NCI-H526 (cell line): ENCODE measurements around the gene ZCCHC3.
A peak's percentile ranks its signal among the peaks of the same experiment; 100 is the strongest.
"Not testable (repeated sequence)": the region's sequence is repeated elsewhere in the genome, so short reads cannot be mapped to it uniquely, and the experiment has no call there.

Source experiments
- DNase-seq, 2 experiments: peaks; one replicate each; lab custom pipeline; 2025; lab: John Stamatoyannopoulos, UW

ZCCHC3 gene, protein sequence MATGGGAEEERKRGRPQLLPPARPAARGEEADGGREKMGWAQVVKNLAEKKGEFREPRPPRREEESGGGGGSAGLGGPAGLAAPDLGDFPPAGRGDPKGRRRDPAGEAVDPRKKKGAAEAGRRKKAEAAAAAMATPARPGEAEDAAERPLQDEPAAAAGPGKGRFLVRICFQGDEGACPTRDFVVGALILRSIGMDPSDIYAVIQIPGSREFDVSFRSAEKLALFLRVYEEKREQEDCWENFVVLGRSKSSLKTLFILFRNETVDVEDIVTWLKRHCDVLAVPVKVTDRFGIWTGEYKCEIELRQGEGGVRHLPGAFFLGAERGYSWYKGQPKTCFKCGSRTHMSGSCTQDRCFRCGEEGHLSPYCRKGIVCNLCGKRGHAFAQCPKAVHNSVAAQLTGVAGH

DNA sequence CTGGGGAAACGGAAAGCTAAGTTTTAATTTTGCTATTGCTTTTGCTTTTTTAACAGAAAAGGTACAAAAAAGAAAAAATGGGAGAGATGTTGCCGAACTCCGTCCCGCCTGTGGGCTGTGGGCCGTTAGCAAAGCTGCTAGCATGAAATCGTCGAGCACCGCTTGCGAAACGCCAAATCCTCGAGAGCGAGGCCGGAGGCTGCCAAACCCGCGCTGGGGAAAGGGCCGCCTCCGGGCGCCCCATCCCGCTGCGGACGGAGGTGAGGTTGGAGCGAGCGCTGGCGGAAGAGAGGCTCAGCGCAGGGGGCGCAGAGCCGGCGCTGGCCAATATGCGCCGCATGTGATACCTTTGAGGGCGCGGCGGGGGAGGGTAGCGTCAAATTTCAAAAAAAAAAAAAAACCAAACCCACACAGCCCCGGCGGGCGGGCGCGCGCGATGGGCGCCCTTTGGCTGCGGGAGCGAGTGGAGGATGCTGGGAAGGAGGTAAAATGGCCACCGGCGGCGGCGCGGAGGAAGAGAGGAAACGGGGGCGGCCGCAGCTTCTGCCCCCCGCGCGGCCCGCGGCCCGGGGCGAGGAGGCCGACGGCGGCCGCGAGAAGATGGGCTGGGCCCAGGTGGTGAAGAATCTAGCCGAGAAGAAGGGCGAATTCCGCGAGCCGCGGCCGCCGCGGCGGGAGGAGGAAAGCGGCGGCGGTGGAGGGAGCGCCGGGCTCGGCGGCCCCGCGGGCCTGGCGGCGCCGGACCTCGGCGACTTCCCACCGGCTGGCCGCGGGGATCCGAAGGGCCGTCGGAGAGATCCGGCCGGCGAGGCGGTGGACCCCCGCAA lies at the start of gene ZCCHC3:
Gene ZCCHC3 (plus strand): TSS at position 473 of the 827 bp plus-strand sequence. CDS start 17 bp downstream, at position 490.
- DNase-seq: peak; percentile 90 to 98

DNA sequence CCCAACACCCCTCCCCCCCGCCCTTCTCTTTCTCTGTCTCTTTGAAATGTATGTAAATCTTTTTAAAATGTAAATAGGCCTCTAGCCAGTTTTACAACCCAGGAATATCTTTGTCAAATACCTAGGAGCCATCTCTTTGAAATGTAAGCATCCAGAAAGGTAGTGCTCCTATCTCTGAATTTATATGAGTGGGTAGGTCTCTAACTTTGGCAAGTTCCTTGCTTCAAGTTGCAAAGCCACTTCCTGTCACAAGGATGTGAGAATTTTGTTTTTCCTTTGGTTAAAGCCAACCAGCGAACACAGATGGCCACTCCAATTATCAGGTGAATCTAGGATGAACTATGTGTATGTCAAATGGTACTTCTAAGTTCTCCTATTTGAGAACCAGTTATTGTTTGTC lies 46.0 kb upstream of the ZCCHC3 start:
- DNase-seq: peak; percentile 28 to 50

DNA sequence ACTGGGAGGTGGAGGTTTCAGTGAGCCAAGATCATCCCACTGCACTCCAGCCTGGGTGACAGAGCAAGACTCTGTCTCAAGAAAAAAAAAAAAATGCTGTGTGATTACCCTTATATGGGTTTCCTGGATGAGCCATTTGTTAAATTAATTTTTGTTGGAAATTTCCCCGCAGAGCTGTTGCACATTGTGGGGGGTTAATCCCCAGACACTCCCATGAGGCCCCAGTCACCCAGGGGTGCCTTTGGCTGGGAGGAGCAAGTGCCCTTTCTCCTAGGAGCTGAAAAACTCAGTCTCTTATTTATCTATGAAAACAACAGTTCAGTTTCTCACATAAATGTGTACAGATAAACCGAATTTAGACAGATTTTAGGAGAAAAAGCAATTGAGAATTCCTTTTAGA lies 44.6 kb upstream of the ZCCHC3 start:
- DNase-seq: no peak

DNA sequence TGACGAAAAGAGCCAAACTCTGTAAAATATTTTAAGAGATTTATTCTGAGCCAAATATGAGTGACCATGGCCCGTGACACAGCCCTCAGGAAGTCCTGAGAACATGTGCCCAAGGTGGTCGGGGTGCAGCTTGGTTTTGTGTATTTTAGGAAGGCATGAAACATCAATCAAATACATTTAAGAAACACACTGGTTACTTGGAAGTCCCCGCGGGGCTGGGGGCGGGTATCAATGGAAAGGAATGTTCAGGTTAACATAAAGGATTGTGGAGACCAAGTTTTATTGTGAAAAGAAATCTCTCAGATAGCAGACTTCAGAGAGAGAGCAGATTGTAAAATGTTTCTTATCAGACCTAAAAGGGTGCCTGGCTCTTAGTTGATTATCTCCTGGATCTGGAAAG lies 43.9 kb upstream of the ZCCHC3 start:
- not testable (repeated sequence) for DNase-seq

DNA sequence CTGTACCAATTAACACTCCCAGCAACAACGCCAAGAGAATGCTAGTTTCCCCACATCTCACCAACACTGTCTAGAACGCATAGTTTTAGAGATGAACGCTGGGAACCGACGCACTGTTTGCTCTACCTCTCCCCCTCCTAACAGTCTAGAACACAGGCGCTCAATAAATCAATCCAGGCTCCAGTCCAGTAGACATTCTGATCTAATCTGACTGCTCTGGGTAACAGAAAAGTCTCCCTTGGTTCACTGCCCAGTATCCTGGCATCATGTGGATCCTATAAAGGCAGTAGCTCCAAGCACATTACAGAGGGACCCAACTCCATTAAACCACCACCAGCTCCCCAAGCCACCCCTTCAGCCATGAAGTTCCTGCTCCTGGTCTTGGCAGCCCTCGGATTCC lies 40.0 kb upstream of the ZCCHC3 start, which contains the start of gene DEFB132:
Gene DEFB132 (plus strand): TSS at position 306 of the 400 bp plus-strand sequence. CDS start 55 bp downstream, at position 361.
- no peak for DNase-seq

DNA sequence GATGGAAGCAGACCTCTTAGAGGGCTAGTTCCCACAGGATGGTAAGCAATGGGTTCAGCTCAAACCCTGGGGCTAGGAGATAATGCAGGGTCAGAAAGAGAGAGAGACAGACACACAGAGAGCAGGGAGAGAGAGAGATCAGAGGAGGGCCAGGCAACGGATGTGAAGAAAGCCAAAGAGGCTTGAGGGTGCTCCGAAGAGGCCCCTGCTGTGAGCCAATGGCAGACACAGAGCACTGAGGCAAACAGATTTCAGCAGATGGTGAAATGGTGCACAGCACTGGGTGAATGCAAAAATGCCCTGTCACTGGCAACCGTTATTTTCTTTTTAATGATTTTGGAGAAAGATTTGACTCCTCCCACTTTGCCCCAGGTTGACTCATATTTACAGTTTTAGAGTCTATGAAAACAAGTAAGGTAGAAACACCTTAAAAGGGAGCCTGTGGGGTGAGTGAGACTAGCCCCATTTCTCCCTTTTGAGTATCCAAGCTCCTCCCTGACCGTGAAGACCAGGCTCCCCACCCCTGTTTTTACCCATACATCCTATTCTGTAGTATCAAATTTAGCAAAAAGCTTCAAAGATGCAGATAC lies 39.0 kb upstream of the ZCCHC3 start:
- no peak for DNase-seq

DNA sequence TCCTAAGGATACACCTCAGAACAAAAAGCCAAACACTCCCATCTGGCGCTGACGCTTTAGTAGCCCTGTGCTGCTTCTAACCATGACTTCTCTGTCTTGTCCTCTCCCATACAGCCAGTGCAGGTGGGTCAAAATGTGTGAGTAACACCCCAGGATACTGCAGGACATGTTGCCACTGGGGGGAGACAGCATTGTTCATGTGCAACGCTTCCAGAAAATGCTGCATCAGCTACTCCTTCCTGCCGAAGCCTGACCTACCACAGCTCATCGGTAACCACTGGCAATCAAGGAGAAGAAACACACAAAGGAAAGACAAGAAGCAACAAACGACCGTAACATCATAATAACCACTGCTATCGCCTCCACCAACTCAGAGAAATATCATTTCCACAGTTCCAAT lies 38.4 kb upstream of the ZCCHC3 start:
- no peak for DNase-seq

DNA sequence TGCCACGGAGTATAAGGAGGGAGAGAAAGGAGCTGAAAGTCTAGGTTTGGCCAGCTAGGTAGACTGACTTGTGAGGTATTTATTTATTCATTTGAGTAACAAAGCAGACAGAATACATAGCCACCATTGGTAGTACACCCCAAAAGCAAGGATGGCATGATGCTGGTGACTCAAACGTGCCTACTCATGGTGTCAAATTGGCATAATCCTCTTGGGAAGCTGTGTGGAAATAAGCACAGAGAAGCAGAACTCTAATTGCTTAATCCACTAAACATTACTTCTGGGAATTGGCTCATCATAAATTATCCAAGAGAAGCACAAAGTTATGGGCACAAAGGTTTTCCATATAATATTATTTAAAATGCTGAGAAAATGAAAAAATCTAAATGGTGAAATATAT lies 37.4 kb upstream of the ZCCHC3 start:
- no peak for DNase-seq

DNA sequence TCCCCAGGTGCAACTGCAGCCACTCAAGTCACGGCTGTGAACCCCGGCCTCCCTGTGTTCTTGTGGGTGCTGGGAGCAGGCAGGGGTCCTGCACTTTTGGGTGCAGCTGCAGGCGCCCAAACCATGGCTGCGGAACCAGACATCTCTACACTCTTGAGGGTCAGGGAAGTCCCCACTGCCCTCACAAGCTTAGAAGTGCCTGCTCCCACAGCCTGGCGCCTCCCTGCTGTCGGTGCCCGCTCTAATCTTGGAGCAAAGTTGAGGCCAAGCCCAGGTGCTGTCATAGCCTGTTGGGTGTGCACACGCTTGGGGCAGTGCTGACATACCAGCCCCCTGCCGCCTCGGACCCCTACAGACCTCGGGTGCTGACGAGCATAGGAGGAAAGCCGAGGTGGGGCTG lies 33.7 kb upstream of the ZCCHC3 start:
- no peak for DNase-seq

DNA sequence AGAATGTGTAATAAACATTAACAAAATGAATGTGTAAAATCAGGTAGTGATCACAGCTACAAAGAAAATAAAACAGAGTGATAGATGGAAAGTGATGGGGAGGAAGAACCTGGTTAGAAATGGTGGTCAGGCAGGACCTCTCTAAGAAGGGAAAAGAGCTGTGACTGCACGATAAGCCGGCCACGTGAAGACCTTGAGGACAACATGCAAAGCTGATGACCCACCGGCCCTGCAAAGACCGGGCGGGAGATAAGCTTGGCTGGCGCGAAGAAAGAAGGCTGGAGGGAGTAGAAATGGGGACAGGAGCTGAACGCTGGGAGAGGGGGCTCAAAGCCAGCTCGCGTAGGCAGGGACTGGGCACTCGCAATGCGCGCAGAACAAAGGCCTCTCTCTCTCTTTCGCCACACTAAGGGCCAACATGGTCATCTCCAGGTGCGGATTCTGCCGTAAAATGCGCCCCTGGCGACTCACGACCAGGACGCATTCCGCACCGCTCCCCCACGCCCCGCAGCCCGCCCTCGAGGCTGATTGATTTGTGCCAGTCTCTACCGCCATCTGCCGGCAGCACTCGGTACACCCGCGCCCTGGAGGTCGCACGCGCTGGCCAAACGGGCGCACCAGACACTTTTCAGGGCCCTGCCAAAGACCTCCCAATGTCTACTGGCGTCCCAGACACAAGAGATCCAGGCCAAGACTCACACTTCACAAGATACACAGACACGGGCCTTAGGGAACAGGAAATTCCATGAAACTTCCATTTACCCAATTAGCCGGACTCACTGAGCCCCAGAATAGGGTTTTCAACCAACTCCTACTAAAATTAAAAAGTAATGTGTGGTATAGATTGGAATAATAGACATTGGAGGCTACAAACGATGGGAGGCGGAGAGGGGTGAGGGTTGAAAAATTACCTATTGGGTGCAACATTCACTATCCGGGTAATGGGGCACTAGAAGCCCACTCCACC lies 30.5 kb upstream of the ZCCHC3 start:
- DNase-seq: peak; percentile 80 to 97

DNA sequence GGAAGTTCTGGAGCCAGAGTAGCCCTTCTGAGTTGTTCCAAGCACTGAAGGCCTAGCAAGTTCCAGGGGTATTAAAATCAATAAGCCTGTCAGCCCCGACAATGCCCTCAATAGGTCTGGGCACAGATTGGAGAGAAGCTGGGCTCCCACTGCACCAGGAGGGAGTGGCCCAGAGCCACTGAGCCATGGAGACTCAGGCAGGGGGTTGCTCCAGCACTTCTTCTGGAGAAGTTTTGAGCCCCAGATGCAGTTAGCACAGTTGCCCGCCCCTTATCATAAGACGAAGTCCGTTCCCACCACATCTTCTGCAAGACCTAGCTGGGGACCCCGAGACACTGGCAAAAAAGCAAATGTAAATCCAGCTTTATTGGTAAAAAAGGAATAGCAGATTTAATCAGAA lies 26.9 kb upstream of the ZCCHC3 start:
- no peak for DNase-seq

DNA sequence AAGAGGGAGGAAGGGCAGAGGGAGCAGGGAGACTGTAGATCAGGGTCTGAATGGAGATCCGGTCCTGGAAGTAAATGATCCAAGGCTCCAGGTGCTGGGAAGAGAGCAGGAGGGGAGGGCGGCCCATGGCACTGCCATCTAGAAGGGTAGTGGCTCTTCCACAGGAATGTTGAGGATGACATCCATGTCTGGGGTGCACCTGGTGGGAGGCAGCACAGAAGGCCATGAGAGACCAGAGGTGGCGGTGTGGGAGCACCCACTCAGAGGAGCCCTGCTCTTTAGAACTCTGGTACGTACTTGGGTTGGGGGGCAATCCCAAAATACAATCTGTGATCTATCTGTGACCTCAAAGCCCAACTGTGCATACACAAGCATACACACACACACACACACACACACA lies 26.3 kb upstream of the ZCCHC3 start:
- no peak for DNase-seq

DNA sequence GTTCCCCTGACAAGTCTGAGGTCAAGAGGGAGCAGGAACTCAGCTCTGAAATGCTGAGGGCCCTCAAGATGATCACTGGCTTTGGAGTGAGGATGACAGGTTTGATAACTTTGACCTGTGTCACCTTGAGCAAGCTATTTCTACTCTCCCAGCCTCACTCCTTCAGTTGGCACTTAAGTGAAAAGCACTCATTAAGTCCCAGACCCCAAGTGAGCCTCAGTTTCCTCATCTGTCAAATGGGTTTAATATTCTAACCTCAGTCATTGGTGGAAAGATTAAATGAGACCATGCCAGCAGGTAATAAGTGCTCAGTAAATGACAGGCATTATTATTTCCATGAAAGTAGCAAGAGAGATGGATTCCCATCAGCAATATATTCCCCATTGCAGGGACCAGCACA lies 25.8 kb upstream of the ZCCHC3 start:
- DNase-seq: no peak

DNA sequence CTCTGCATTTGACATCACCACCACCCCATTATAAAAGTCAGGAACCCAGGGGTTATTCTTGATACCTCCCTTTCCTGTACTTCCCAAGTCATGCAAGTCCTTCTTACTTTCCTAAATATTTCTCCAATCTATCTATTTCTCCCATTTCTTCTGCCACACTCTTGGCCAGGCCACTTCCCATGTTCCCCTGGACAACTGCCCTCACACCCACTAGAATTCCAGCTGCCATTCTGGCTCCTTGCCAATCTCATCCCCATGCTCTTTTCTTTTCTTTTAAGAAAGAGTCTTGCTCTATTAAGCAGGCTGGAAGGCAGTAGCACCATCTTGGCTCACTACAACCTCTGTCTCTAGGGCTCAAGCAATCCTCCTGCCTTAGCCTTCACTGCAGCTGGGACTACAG lies 24.7 kb upstream of the ZCCHC3 start:
- no peak for DNase-seq

DNA sequence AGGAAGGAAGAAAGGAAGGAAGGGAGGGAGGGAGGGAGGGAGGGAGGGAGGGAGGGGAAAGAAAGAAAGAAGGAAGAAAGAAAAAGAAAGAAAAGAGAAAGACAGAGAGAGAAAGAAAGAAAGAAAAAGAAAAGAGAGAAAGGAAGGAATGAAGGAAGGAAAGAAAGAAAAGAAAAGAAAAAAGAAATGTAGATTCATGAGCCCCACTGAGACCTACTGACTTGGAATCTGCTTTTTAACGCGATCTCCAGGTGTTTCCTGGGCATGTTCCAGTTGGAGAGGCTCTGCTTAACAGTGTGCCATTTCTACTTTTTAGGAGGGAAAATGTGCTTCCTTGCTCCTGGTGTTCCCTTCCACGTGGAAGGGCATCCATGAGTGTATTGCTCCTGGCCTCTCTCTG lies 23.5 kb upstream of the ZCCHC3 start:
- DNase-seq: no peak

DNA sequence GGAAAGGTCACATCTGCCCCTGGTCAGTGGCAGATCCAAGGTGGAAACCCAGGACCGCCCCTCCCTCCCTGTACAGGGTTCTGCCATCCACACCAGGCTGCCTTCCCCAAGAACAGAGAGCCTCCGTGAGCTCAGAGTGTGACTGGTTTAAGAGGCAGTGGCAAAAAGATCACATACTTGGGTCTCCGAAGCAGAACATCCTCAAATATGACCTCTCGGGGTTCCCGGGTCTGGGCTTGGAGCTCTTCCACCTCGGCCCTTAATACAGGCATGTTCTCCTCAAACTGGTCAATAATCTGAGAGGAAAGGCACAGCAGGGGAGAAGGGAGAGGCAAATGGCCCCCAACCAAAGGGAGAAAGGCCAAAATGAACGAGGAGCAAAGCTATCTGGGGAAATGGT lies 21.6 kb upstream of the ZCCHC3 start:
- no peak for DNase-seq

DNA sequence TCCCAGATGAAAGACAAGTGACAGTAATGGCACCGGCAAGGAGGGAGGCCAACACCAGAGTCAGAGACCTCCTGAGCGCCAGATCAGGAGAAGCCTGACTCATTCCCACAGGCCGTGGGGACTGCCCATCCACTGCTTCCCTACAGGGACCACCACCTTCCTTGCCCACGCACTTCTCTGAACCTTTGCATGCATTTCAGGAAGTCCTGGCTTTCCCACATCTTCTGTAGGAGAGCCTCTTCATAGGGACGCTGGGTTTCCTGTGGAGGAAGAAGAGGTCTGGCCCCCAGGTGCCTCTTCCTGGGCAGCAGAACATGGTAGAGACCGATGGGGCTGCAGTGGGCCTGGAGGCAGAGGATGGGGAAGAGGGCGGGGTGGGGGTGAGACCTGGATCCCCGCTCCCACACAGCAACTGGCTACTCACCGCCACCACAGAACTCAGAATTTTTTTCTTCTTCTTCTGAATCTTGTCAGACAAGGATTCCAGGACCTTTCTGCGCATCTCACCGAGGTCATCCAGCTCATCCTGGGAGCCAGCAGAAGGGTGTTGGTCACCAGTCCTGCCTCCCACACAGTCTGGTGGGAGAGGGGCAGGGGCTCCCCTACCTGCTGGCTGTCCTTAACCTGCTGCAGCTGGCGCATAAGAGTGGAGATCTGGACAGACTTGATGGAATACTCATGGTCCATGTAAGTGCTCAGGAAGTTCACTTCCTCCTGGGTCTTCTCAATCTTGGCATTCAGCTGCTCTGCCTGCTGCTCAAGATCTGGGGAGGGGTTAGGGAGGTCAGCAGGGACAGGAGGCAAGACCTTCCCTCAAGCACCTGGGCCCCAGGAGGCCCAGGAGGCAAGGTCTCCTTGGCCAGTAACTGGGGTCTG lies 20.5 kb upstream of the ZCCHC3 start:
- no peak for DNase-seq

DNA sequence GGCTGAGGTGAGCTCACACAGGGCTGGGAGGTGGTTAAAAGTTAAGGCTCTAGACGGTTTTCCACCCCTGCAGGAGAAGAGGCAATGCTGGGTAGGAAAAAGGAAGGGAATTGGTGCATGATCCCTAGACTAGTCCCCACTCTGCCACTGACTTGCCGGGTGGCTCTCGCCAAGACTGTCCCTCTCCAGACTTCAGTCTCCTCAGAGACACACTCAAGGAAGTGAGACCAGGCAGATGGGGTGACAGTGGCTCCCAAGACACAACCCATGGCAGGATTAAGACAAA lies 19.9 kb upstream of the ZCCHC3 start:
- DNase-seq: no peak

DNA sequence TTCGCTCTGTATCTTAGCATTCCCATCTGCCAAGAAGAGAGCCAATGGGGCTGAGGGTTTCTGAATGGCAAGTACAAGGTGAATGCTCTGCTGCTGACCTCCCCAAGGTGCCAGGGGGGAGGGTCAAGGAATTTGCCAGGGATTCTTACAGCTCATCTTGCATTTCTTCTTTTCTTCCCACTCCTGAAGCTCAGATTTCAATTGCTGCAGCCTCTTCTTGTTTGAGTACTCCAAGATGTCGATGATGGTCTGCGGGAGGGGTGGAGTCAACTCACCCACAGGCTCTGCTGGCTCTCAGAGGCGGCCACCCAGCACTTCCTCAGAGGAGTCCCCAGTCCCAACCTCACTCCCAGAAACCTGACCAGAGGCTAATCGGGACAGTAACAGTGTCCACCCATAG lies 19.2 kb upstream of the ZCCHC3 start:
- DNase-seq: no peak

DNA sequence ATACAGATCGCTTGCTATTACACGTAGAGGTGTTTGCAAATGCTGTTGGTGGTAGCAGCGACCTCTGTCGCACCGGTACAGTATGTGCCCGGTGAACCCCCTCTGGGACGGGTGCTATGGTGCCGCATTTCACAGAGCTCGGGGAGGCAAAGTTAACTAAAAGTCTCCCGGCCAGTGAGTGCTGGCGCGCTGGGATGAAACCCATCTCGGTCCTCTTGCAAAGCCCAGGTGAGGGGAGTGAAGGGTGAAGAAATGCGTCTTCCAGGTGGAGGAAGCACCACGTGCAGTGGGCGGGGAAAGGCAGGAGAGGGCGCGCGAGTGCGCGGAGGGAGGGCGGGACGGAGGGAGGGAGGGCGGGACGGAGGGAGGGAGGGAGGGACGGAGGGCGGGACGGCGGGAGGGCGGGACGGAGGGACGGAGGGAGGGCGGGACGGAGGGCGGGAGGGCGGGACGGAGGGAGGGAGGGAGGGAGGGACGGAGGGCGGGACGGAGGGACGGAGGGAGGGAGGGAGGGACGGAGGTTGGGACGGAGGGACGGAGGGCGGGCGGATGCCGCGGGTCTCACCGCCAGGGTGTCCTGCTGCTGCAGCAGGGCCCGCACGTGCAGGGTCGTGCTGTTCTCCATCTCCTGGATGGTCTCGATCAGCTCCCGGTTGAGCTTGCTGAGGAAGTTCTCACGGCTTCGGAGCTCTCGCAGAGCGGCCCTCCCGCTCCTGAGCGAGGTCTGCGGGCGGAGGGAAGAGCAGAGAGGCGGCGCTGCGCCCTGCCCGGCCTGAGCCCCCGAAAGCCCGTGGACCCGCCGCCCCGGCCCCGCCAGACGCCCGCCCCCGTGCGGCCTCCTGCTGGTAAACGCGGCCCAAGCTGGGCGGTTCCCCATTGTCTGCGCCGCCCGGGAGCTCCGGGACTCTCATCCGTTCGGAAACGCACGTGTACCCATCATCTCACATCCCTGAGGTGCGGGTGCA lies 18.5 kb upstream of the ZCCHC3 start:
- DNase-seq: no peak
